Skeletal muscle cell (primary cell): ENCODE data around the gene IRX3.

Source experiments
- DNase-seq: peaks from one replicate; pipeline ENCODE4 v3.0.0-alpha.2; 2010; ENCODE audit warnings: low read depth
- H3K4me3 ChIP-seq: 2 replicates; pipeline ENCODE4 v1.5.1; 2011; ENCODE audit warnings: low read depth, mild to moderate bottlenecking, control low read depth, low read length, moderate library complexity

IRX3 gene

GRCh38 chr16:54291656-54292487, 5.3 kb upstream of the IRX3 start:
- DNase-seq, result no peak

GRCh38 chr16:54290833-54291655, 4.5 kb upstream of the IRX3 start:
- H3K4me3 ChIP-seq, result no peak overlapping the region
- DNase-seq, result no peak

More at GRCh38 chr16:54291656-54292487, 5.3 kb upstream of the IRX3 start:
- no peak overlapping the region for H3K4me3 ChIP-seq

DNA sequence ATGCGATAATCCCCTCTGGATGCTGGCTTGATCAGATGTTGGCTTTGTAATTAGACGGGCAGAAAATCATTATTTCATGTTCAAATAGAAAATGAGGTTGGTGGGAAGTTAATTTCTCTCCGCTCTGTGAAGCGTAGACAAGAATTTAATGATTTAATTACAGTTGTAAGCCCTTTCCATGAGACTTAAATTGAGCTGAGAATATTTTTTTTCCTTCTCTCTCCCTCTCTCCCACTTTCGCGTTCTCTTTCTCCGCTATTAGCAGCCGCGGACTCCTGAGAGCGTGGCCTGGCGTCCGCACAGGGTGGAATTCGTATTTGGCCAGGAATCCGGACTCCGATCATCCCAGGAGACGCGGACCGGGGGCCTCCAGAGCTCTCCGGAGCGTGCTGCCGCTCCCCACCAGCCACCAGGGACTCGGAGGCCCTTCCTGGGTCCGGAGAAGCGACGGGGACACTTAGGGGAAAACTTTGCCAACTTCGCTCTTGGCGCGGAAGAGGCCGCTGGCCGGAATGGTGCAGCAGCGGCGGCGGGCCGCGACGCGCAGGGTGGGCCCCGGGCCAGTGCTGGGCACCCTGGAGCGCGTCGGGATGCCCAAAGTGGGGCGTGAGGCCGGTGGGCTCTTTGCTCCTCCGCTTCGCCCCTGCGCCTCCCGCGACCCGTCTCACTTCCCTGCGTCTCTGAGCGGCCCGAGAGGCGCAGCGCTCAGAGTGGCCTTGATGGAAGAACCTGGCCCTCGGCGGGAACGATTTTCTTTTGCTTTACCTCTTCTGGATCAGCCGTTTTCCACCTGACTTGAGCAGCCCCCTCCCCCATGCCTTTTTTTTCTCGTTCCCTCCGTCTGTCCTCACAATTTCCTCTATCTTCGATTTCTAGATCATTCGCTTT, 3.6 kb upstream of the IRX3 start:
- H3K4me3 ChIP-seq, result peak overlapping the region; percentile 11
- DNase-seq, result no peak

GRCh38 chr16:54289242-54289944, 2.8 kb upstream of the IRX3 start:
- DNase-seq, result no peak
- no peak overlapping the region for H3K4me3 ChIP-seq

DNA sequence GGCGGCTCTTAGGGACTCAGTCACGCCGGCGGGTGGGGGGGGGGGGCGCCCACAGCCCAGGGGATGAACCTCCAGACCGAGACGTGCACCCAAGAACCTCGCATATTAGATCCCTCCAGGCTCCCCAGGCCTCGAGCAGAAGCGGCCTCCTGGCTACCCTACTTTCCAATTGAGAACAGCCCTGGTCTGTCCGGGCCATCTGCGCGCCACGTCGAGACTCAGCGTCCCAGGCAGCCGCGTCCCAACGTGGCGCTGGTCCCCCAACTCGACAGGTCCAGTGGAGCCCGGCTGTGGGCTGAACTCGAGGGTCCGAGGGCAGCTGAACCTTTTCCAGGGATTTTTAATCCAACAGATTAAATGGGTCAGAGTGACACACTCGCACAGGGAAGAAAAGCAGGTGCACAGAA, 2.3 kb upstream of the IRX3 start:
- no peak for DNase-seq
- no peak overlapping the region for H3K4me3 ChIP-seq

GRCh38 chr16:54288030-54288834, 1.6 kb upstream of the IRX3 start:
- DNase-seq, result no peak
- no peak overlapping the region for H3K4me3 ChIP-seq

DNA sequence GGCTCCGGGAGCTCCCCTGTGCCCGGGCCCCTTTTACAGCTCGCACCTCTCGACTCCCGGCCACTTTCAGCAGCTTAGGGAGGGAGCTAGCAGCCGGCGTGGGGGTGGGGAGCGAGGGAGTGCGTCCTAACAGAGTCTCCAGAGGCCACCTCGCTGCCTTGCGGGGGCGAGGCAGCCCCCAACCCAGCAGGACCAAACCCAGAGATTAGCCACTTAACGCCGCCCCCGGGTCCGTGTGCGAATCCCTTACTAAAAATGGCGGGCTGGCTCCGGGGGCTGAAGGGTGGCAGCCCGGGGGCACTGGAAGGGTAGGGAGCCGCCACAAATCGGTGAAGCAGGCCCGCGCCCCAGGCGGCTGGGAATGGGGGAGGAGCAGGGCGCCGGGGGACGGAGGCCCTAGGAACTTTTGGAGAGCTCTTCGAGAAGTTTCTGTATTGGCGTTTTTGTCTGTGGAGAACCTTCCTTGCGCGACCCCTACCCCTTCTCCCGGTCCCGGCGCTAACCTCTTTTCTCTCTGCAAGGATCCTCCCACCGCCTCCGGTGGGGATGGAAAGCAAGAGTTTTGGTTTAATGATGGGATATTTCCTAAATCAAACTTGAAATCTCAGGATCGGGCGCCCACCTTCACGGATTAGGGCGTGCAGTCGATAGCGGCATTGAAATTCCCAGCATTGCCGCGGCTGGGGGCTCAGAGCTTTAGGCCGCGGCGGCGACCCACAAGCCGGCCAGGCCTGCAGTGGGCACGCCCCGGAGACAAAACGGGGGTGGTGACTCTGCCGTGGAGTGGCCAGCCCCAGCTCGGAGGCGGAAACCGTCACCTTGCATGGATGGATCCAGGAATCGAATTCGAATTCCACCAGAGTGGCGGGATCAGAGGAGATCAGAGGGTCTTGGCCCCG, 793 bp upstream of the IRX3 start:
- no peak for DNase-seq
- peak overlapping the region; percentile 73 for H3K4me3 ChIP-seq

DNA sequence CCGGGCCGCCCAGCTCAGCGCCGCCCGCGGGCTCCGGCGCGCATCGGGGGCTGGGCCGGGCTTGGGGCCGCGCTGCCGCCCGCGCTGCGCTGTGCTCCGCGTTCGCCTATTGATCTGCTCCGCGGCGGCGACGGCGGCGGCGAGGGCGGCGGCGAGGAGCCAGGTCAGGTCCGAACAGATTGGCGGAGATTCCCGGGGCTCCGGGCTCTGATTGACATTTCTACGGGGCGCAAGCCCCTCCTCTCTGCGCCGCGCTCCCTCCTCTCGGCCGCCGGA, 559 bp downstream of the IRX3 start:
- peak overlapping the region; percentile 73 for H3K4me3 ChIP-seq
- no peak for DNase-seq

GRCh38 chr16:54285414-54286089, 1.0 kb downstream of the IRX3 start:
- H3K4me3 ChIP-seq, result peak overlapping the region; percentile 73

GRCh38 chr16:54284931-54285413, 1.6 kb downstream of the IRX3 start:
- H3K4me3 ChIP-seq, result peak overlapping the region; percentile 73
- DNase-seq, result no peak

More at GRCh38 chr16:54285414-54286089, 1.0 kb downstream of the IRX3 start:
- no peak for DNase-seq

DNA sequence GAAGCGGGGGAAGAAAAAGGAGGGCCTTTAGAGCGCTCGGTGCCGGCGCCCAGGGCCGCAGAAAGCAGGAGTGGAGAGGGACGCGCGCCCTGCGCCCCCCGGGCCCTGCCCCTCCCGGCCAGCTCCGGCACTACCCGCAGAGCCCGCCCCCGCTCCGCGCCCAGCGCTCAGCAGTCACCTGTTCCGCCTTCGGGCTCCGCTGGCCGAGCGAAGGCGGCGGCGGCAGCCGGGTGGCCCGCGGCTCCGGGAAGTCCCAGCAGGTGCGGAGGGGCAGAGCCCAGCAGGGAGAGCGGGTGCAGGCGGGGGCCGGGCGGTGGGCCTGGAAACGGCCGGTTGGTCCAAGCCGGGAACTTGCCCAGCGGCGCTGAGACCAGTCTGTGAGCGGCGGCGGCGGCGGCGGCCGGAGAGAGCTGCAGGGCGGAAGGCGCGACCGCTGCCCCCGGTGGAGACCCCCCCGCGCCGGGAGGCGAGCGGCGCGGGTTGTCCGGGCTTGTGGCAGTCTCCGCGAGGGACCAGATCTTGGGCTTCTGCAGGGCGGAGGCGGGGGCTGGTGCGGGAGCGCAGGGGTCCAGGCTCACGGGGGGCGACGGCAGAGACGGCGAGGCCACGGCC, 2.2 kb downstream of the IRX3 start:
- H3K4me3 ChIP-seq, result peak overlapping the region; percentile 73
- DNase-seq, result no peak

DNA sequence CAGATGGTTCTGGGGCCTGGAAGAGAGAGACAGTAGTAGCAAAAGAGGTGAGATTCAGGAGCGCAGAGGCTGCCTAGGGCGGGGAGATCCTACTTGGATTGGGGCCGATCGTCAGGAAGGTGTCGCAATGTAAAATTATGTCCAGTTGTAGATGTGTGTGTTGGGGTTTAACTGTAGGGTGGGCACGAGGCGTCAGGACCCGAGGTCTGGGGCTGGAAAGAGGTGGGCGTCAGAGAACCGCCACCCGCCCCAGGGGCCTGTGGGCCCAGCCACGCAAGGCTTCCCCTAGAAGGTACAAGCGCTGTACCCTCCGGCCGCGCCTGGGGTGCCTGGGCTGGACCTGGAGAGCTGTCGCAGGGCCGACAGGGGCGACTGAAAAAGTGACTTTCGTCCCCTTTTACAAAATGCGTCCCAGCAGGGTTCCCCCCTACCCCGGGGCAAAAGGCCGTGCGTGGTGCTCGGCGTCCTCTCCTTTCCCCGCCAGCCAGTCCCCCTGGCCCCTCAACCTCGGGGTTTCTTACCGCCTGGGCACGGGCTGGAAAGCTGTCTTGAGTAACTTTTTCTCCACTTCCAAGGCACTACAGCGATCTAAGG, 2.8 kb downstream of the IRX3 start:
- H3K4me3 ChIP-seq, result peak overlapping the region; percentile 73
- no peak for DNase-seq

GRCh38 chr16:54282928-54283724, 3.5 kb downstream of the IRX3 start:
- no peak for DNase-seq
- H3K4me3 ChIP-seq, result peak overlapping the region; percentile 73

DNA sequence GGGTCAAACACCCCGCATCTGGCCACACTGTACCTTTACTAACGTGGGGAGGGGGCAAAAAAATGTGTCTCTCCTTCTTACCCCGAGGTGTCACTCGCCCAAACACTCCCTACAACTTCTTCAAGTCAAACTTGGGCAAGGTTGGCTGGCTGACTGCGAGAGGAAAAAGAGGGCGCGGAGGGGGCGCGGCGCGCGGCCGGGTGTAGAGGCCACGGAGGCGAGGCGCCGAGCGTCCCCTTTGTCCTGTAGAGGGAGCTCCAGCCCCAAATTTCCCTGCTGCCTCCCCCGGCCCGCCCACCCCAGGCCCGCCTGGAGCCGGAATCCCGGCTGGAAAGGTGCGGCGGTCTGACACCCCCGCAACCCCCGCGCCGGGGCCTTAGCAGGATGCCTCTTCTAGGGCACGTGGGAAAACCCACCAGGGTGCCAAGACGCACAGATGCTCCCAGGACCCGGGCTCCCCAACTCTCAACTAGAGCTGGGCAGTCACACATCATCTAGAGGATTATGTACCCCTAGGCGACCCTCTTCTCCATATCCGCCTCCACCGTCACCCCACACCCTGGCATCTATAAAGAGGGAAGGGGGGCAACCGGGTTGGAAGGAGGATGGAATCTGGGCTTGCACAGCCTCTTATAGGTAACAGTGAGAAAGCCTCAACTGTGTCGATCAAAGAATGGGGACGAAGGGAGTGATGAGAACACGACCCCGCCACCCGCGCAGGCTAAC, 4.2 kb downstream of the IRX3 start:
- DNase-seq, result no peak

More for the DNA sequence above, 4.2 kb downstream of the IRX3 start:
- H3K4me3 ChIP-seq, result peak overlapping the region; percentile 73
